Endothelial cell (in vitro differentiated cells): ENCODE data around the gene INAFM2. TPM values are rescaled to one million over a fixed set of nuclear protein-coding genes. Genes with fewer than 3 reads are reported as not detected.

Source experiments
- DNase-seq: peaks from one replicate; pipeline ENCODE4 v3.0.0; 2021; ENCODE audit warnings: low spot score
- H3K27ac Mint-ChIP-seq: one replicate; pipeline ENCODE4 v1.8.0; 2021; ENCODE audit warnings: mixed read lengths, inconsistent platforms; ENCODE audit not compliant: unreplicated experiment
- H3K27me3 Mint-ChIP-seq: one replicate; pipeline ENCODE4 v1.8.0; 2021; ENCODE audit warnings: mild to moderate bottlenecking, moderate library complexity, mixed read lengths, inconsistent platforms; ENCODE audit not compliant: unreplicated experiment
- H3K36me3 Mint-ChIP-seq: one replicate; pipeline ENCODE4 v1.8.0; 2021; ENCODE audit warnings: mild to moderate bottlenecking, low read depth, mixed read lengths, inconsistent platforms; ENCODE audit not compliant: unreplicated experiment
- H3K4me1 Mint-ChIP-seq: one replicate; pipeline ENCODE4 v1.8.0; 2021; ENCODE audit warnings: mild to moderate bottlenecking, mixed read lengths, inconsistent platforms; ENCODE audit not compliant: unreplicated experiment
- H3K4me3 Mint-ChIP-seq: one replicate; pipeline ENCODE4 v1.8.0; 2021; ENCODE audit warnings: mild to moderate bottlenecking, mixed read lengths, inconsistent platforms; ENCODE audit not compliant: unreplicated experiment
- H3K9me3 Mint-ChIP-seq: one replicate; pipeline ENCODE4 v1.8.0; 2021; ENCODE audit warnings: mixed read lengths, inconsistent platforms; ENCODE audit not compliant: unreplicated experiment
- total RNA-seq: library from RNA; stranded (reverse); fragmentation: NEBNext Ultra II Directional; extraction: Animal tissue kit (Norgen Biotek cat#: 25700); gene quantifications from one replicate; pipeline ENCODE4 v1.2.1, GENCODE V29; 2021; ENCODE audit not compliant: unreplicated experiment
- TF ChIP-seq, protein P1 (sequence below): fragments of 200-600 bp; sonication (generic); IDR thresholded peaks from one replicate; pipeline ENCODE4 v1.5.0; 2021; ENCODE audit warnings: antibody characterized with exemption; ENCODE audit not compliant: unreplicated experiment

Gene INAFM2
- total RNA-seq, 1 donor from 2014 or later = 17.7 TPM

DNA sequence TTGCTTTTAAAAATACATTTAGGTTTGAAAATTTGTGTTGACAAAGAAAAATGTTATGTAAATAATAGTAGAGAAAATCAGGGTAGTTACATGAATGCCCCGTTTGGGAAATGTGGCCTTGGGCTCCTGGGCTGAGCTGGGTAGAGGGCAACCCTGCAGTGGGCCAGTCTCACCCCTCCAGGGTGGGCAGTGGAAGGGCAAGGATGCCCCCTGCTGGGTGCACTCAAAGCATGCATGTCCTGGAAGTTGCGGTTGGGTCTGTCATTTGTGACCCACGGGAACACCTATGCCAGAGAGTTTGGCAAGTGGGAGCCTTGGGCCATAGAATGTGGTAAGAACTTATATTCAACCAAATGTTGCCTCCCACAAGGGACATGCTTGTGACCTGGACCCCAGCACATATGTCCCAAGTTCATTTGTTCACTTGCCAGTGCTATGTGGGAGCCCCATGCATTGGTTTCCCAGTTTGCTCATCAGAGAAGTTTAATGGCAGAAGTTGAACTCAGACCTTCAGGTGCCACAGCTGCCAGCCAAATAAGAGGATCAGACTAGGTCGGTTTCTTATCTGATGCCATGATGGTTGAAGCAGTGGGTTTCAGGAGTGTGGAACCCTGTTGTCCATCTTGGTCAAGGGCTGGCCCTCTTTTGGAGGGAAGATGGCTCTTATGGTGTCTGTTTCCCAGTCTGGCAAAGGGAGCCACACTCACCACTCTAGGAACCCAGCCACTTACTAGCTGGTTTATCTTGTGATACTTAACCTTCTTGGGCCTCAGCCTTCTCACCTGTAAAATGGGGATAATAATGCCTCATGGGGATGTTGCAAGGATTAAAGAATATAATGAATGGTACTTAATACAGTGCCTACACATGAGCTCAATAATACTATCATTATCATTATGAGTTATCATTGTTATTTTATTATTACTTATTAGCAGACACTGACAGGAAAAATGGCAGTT lies 13.2 kb upstream of the INAFM2 start:
- H3K27me3 Mint-ChIP-seq = peaks cover 11% of the 10 kb centered on the region
- H3K4me1 Mint-ChIP-seq = peaks cover 47% of the 10 kb centered on the region
- peak; percentile 84 for DNase-seq
- no peak overlapping the region for H3K27ac Mint-ChIP-seq
- H3K36me3 Mint-ChIP-seq = no peaks in the 10 kb centered on the region
- H3K4me3 Mint-ChIP-seq = no peak overlapping the region
- TF ChIP-seq, protein P1, sequence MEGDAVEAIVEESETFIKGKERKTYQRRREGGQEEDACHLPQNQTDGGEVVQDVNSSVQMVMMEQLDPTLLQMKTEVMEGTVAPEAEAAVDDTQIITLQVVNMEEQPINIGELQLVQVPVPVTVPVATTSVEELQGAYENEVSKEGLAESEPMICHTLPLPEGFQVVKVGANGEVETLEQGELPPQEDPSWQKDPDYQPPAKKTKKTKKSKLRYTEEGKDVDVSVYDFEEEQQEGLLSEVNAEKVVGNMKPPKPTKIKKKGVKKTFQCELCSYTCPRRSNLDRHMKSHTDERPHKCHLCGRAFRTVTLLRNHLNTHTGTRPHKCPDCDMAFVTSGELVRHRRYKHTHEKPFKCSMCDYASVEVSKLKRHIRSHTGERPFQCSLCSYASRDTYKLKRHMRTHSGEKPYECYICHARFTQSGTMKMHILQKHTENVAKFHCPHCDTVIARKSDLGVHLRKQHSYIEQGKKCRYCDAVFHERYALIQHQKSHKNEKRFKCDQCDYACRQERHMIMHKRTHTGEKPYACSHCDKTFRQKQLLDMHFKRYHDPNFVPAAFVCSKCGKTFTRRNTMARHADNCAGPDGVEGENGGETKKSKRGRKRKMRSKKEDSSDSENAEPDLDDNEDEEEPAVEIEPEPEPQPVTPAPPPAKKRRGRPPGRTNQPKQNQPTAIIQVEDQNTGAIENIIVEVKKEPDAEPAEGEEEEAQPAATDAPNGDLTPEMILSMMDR = peak; percentile 78
- H3K9me3 Mint-ChIP-seq = no peaks in the 10 kb centered on the region

DNA sequence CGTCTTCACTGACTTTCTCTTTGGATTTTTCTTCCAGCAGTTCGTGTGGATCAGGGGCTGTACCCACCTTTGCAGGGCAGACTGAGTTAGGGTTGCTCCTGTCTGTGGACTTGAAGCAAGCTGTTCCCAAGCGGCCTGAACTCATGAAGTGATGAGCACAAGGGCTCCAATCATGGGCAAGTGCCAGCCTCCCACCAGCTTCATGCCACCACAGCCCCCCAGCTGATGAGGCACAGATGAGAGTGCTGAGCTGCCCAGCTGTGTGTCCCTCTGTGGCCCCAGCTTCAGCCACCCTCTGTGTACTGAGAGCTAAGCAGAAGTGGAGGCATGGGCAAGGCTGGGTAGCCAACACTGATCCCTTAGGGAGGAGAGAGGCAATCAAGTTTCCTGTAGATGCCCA lies 12.5 kb upstream of the INAFM2 start:
- Mint-ChIP-seq H3K27me3 (peaks cover 15% of the 10 kb centered on the region), H3K4me3 (no peak overlapping the region), H3K36me3 (no peaks in the 10 kb centered on the region), H3K27ac (no peak overlapping the region), H3K4me1 (peaks cover 51% of the 10 kb centered on the region), H3K9me3 (no peaks in the 10 kb centered on the region)
- TF ChIP-seq, protein P1 = no peak
- no peak for DNase-seq

DNA sequence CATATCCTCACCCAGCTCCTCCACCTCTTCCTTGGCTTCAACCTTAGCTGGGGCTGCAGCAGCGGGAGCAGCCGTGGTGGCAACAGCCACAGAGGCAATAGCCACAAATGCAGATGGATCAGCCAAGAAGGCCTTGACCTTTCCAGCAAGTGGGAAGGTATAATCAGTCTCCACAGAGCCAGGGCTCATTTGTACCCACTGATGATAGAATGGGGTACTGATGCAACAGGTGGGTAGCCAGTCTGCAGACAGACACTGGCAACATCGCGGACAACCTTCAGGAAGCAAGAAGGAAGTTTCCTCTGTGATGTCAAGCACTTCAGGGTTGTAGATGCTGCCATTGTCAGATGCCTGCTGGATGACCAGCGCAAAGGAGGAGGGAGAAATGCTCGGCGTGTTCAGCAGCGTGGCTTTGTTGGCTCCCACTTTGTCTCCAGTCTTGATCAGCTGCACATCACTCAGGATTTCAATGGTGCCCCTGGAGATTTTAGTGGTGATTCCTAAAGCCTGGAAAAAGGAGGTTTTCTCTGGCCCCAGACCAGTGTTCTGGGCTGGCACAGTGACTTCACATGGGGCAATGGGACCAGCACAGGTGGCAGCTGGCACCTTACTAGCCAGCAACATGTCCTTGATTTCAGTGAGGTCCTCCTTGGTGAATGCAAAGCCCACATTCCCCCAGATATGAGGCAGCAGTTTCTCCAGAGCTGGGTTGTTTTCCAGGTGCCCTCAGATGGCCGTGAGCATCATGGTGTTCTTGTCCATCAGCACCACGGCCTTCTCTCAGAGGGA lies 10.9 kb upstream of the INAFM2 start:
- no peak for DNase-seq
- Mint-ChIP-seq H3K4me1 (peaks cover 42% of the 10 kb centered on the region), H3K27ac (no peak overlapping the region), H3K36me3 (no peaks in the 10 kb centered on the region), H3K27me3 (peaks cover 12% of the 10 kb centered on the region), H3K9me3 (no peaks in the 10 kb centered on the region), H3K4me3 (no peak overlapping the region)
- TF ChIP-seq, protein P1 = no peak

DNA sequence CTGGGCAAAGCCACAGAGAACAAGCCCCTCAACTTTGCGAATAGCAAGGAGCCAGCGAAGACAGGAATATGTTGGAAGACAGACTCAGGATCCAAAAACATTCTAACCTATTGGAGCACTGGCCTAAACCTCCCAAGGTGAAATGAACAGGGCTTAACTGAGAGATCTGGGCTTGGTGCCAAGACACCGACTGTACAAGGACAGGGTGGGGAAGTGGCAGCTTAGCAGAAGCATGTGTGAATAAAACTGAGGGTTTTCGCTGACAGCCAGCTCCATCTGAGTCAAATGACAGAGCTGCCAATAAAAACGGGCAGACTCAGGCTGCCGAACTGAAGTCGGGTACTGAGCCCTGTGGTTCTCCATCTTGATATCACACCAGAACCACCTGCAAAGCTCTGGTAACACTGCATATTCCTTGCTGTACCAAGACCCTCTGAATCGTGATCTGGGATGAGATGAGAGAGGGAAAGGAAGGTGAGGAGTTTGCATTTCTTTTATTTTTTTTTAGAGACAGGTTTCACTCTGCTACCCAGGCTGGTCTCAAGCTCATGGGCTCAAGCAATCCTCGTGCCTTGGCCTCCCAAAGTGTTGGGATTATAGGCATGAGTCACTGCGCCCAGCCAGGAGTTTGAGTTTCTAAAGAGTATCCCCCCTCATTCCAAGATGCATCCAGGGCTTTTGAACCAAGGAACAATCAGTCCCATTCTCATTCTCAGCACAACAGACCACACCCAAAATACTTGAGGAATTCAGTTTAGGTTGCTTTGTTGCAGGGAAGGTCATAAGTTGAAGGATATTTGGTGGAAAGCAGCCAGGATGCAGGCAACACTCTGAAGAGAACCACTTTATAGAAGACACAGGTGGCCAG lies 9.7 kb upstream of the INAFM2 start:
- no peaks in the 10 kb centered on the region for H3K36me3 Mint-ChIP-seq
- no peak overlapping the region for H3K4me3 Mint-ChIP-seq
- TF ChIP-seq, protein P1 = no peak
- DNase-seq = no peak
- H3K27me3 Mint-ChIP-seq = peaks cover 12% of the 10 kb centered on the region
- H3K9me3 Mint-ChIP-seq = no peaks in the 10 kb centered on the region
- no peak overlapping the region for H3K27ac Mint-ChIP-seq
- peaks cover 34% of the 10 kb centered on the region for H3K4me1 Mint-ChIP-seq
